ENCODE measurements around the gene WFDC1.

DNA sequence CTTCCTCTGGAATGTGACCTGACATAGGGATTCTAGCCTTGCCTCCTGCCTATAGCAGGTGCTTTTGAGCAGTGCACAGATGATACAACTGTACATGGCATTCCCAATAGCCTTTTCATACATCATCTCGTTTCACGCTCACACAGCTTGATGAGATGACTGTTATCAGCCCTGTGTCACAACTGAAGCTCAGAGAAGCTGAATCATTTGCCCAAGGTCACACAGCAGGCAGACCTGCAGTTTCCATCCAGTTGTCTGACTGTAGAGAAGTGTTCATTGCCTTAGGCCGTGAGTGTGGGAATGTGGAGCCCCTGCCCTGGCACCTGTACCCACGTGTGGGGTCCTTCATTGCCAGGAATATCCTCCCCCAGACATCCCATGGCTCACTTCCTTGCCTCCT, 20.1 kb downstream of the WFDC1 start:
- TF ChIP-seq ZNF274 (IDR thresholded peaks at IDR 0.05; ENCODE audit: low read depth, low read length) (no peak), YY1 (IDR thresholded peaks at IDR 0.05; ENCODE audit: insufficient read depth, insufficient read length) (no peak)

Measured in NT2/D1 (cell line).